HG03457 (cell line): Measurements from ENCODE around the gene TNFRSF6B.

ENCODE experiments used
- ATAC-seq: cut with Tn5 transposase; IDR thresholded peaks from one replicate; pipeline ENCODE4 v1.9.1; 2021; ENCODE audit warnings: moderate number of reproducible peaks; ENCODE audit not compliant: unreplicated experiment

Gene TNFRSF6B

DNA sequence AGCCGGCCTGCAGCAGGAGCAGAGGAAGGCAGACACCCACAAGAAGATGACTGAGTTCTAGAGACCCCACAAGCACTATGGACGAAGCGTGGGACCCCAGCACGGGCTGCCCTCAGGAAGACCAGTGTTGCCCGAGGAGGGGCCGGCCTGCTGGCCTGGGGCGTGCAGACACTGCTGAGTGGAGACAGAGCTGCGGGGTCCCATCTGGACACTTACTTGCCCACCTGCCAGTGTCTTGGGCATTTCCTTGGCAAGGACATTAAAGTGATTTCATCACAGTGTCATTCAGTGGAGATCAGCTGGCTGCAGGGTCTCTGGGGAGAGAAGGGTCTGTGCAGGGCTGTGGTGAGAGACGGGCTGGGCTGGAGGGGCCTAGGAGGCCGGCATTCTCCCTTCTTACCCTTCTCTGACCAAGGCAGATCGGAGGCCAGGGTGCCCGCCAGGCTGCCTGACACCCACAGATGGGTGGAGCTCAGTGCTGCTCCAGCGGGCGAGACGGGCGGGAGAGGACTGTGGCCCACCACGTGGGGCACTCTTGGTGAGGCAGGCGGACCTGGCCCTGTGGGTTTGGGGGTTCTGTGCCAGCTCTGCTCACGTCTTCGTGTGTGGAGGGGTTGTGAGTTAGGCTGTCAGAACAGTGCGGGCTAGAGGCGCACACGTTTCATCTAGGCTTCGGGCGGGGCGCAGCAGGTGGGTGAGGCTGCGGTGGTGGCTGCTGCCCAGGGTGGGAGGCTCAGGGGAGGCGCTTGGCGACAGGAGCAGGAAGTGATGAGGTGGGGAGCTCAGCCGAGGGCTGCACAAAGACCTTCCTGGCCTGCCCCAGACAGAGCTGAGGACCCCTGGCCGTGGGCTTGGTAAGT, 39.6 kb downstream of the TNFRSF6B start, which contains the start of gene LIME1:
LIME1 (plus strand) TSS at position 806 of the 860 bp plus-strand sequence. CDS start 886 bp downstream, outside the sequence.
- no peak for ATAC-seq

DNA sequence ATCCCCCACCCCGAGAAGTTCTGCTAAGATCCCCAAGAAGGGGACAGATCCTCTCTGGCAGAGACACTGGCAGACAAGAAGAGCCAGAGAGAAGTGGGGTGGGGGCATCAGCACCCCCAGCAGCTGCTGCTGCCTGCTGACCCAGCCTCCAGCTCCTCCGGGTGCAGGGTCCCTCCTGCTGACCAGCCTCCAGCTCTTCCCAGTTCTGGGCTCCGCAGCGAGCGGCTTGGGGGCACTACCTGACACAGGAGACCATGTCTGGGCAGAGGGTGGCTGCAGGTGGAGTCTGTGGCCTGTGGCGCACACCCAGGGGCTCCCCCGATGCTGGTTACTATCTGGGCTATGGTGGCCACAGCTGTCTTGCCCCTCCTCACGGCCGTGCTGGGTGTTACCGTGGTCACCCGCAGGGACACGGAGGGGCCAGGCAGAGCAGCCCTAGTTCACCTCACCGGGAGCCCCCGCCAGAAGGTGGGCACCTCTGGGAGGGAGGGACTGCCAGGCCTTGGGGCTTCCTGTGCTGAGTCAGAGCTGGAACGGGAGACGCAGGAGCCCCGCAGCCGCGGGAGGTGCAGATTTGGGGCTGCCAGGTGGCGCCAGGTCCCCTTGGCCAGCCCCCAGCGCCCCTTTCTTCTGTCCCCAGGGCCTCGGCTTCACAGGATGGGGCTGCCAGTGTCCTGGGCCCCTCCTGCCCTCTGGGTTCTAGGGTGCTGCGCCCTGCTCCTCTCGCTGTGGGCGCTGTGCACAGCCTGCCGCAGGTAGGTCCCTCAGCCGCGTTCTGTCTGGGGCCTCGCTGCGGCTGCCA, 40.6 kb downstream of the TNFRSF6B start:
- no peak for ATAC-seq

DNA sequence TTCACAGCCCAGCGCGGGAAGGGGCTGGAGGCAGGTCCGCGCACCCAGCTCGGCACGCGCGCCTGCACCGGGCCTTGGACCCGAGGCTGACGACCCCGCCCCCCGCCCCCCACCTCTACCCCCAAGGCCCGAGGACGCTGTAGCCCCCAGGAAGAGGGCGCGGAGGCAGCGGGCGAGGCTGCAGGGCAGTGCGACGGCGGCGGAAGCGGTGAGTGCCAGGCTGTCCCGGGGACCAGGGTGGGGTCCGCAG, 41.2 kb downstream of the TNFRSF6B start:
- no peak for ATAC-seq

DNA sequence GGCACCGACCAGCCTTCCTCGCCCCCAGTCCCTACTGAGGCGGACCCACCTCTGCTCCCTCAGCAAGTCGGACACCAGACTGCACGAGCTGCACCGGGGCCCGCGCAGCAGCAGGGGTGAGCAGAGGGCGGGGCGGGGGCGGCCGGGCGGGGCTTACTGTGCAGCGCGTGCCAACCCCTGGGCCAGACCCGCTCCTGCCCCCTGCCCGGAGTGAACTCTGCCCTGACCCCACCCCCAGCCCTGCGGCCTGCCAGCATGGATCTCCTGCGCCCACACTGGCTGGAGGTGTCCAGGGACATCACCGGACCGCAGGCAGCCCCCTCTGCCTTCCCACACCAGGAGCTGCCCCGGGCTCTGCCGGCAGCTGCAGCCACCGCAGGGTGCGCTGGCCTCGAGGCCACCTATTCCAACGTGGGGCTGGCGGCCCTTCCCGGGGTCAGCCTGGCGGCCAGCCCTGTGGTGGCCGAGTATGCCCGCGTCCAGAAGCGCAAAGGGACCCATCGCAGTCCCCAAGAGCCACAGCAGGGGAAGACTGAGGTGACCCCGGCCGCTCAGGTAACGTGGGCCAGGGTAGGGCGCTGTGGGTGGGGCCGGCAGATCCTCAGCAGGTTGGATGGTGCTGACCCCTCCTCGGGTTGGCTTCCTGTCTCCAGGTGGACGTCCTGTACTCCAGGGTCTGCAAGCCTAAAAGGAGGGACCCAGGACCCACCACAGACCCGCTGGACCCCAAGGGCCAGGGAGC, 41.7 kb downstream of the TNFRSF6B start:
- ATAC-seq = no peak

DNA sequence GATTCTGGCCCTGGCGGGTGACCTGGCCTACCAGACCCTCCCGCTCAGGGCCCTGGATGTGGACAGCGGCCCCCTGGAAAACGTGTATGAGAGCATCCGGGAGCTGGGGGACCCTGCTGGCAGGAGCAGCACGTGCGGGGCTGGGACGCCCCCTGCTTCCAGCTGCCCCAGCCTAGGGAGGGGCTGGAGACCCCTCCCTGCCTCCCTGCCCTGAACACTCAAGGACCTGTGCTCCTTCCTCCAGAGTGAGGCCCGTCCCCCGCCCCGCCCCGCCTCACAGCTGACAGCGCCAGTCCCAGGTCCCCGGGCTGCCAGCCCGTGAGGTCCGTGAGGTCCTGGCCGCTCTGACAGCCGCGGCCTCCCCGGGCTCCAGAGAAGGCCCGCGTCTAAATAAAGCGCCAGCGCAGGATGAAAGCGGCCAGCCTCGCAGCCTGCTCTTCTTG, 42.3 kb downstream of the TNFRSF6B start:
- ATAC-seq = no peak

DNA sequence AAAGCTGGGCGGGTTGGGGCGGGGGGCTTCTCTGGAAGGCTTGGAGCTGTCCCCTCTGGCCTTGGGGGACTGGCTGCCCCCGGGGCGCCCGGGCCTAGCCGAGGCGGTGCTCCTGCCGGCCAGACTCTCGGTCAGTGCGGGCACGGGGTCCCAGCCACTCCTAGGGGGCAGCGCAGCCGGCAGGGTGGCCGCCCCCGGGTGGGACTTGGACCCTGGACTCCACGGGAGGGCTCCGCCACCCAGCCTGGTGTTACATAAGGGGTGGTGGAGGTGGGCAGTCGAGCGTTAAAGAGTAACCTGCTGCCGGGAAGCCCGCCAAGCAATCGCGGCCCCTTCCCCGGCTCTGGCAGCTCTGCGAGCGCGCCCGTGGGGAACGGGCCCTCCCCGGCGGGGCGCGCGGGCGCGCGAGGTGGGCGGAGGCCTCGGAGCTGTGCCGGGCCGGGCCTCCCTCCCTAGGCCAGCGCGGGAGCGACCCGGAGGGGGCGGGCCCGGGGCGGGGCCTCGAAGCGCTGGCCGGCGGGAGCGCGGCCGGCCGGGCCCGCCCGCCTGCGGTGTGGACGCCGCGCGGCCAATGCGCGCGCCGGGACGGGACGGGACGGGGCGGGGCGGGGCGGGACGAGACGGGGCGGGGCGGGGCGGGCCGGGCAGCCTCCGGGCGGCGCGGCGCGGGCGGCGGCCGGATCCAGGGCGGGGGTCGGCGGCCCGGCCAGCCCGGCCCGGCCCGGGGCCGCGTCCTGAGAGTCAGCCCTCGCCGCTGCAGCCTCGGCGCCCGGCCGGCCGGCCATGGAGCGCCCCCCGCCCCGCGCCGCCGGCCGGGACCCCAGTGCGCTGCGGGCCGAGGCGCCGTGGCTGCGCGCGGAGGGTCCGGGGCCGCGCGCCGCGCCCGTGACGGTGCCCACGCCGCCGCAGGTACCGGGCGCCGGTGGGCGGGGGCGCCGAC, 42.9 kb downstream of the TNFRSF6B start, which contains the start of gene SLC2A4RG:
SLC2A4RG (plus strand) TSS at position 647 of the 940 bp plus-strand sequence; CDS start at position 784, 137 bp downstream.
- ATAC-seq = no peak

DNA sequence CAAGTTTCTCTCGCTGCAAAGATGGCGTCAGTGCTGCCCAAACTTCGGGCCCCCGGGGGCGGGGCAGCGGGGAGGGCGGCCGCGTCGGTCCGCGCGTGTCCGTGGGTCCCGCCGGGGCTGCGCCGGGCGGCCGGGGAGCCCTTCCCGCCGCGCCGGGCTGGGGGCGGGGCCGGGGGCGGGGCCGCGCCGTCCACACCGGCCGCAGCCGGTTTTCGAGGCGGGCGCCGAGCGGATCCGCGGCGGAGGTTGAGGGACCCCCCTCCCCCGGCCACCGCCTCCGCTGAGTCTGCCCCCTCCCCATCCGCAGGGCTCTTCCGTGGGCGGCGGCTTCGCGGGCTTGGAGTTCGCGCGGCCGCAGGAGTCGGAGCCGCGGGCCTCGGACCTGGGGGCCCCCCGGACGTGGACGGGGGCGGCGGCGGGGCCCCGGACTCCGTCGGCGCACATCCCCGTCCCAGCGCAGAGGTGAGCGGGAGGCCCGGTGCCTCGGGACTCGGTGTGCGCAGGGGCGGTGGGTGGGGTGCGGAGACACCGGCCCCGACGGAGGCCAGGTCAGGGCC, 43.7 kb downstream of the TNFRSF6B start:
- no peak for ATAC-seq

DNA sequence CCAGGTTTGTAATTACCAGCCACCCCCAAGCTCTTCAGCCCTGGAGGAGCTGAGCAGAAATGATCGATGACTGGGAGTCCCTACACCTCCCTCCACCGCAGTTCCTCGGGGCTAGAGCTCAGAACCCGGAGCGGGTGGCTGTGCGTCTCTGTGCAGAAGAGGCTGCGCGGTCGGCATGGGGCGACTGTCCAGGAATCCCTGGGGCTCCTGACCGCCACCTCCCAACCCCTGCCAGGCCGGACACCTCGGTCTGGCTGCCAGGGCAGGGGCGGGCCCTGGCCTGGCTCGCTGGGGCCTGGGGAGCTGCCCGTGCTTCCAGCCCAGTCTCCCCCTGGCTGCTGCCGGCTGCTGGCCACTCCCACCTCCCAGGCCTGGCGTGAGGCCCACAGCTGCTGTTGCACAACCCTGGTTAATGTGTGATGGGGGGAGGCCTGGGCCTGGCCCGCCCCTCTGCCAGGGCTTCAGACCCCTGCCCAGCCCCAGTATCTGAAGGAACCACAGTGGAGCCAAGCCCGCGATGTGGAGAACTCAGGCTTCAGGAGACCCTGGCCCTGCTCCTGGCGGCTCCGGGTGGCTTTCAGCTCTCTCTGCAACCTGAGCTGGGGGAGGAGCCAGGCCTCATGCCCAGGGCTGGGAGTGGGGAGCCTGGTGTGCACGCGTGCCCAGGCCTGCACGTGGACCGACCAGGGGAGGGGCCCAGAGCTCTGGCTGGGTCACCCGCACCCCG, 44.3 kb downstream of the TNFRSF6B start:
- no peak for ATAC-seq

DNA sequence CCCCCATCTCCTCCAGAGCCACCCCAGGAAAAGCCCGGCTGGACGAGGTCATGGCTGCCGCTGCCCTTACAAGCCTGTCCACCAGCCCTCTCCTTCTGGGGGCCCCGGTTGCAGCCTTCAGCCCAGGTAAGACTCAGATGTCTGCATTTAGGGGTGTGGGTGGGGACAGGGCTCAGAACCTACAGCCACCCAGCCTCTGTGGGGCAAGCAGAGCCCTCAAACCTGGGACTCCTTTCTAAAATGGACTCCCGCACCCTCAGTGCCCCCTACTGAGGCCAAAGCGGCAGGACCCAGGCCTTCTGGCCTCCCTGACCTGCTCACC, 44.9 kb downstream of the TNFRSF6B start:
- ATAC-seq = no peak

DNA sequence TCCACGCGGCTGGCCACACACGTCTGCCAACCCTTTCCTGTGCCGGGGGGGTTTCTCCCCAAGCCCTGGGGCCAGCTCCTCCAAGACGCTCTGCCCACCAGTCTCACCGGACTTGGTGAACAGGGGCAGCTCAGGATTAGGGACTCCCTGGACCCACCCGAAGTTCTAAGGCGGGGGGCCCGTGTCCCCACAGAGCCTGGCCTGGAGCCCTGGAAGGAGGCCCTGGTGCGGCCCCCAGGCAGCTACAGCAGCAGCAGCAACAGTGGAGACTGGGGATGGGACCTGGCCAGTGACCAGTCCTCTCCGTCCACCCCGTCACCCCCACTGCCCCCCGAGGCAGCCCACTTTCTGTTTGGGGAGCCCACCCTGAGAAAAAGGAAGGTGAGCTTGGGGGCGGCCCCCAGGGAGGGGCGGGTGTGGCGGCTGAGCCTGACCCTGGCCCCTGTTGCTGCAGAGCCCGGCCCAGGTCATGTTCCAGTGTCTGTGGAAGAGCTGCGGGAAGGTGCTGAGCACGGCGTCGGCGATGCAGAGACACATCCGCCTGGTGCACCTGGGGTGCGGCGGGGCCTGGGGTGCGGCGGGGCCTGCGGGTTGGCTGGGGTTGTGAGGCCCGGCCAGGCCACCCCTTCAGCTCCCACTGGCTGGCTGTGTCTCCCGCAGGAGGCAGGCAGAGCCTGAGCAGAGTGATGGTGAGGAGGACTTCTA, 45.4 kb downstream of the TNFRSF6B start:
- ATAC-seq = no peak

DNA sequence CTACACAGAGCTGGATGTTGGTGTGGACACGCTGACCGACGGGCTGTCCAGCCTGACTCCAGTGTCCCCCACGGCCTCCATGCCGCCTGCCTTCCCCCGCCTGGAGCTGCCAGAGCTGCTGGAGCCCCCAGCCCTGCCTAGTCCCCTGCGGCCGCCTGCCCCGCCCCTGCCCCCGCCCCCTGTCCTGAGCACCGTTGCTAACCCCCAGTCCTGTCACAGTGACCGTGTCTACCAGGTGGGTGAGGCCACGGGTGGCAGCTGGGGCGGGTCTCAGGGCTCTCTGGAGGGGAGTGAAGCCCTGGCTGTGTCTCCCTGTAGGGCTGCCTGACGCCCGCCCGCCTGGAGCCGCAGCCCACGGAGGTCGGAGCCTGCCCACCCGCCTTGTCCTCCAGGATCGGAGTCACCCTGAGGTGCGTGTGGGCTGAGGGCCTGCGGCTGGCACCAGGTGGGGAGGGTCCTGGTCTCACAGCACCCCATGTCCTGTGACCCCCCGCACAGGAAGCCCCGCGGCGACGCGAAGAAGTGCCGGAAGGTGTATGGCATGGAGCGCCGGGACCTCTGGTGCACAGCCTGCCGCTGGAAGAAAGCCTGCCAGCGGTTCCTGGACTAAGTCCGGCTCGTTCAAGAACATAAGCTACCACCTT, 46.1 kb downstream of the TNFRSF6B start:
- ATAC-seq = no peak

DNA sequence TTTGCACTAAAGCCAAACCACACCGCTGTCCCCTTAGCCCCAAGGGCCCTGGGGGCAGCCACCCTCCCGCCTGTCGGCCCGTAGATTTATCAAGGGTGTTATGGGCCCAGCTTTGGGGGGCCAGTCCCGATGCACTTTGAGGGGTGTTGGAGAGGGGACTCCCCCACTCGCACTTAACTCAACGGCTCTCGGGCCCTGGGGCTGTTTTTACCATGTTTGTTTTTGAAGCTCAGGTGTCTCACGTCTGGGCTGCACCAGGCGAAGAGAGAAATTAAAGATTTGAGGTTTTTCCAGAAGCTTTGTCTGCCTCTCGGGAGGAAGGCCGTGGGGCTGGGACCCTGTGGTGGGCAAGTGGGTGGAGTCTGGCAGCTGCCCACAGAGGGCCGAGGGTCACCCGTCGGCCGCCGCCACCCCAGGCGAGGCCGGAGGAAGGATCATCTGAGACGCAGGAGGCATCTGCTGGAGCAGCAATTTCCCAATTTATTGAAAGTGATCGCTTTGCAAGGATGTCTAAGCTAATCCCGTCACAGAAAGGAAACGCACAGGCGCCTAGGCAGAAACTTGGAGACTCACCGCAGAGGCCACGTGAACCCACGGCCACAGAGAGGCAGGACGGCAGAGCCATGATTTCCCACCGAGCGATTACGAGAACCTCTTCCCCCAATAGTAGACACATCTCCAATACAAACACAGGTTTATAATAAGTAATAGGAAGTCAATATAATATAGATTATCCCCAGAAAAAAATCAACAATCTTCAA, 46.9 kb downstream of the TNFRSF6B start:
- no peak for ATAC-seq

DNA sequence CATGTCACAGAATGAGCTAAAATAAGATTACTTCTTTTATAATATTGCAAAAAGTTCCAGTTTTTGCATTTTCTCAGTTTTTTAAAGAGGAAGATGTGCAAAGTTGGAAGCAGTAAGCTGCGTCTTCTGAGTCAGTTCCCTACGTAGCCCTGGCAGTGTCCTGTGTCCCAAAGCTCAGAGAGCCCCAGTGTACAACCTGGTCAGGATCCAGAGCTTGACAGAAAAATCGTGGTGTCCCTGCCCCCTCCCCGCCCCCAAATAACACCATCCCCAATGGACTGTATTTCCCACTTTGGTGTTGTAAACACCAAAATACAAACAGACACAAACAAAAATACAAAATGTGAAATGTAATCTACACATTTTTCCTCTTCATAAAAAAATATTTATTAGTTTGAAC, 47.7 kb downstream of the TNFRSF6B start:
- ATAC-seq = no peak

DNA sequence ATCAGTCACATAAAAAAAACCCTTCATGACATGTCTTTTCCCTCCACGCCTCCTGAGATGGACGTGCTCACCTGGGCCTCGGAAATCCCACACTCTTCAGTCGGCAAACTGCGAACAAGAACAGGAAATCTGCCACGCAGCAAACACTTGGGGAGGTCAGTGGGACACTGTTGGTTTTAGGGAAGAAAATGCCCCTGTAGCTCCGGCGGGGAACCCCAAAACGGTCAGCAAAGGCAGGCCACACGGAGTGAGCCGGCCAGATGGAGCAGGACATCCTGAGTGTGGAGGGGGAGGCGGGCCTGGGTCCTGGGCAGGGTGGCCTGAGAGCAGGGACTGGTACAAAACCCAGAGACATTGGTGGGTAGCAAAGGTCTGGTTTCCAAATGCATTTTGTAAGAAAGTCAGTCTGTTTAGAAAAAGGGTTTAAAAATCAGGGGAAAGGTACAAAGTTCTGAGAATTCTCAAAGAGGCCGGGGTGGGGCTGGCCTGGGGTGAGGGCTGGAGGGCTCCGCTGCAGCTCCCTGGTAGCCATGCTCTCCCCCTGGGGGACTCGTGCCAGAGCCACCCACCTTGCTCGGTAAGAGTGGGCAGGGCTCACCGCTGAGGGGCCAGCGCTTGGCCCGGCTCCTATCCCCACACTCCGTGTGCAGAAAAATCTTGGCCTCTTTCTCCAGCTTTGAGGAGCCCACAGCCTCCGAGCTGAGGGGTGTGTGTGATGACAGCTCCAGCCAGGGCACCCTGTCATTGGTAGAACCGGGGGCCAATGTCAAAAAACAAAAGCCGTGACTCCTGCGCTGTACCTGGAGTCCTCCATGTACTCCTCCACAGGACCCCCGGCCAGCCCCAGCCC, 48.3 kb downstream of the TNFRSF6B start:
- no peak for ATAC-seq

DNA sequence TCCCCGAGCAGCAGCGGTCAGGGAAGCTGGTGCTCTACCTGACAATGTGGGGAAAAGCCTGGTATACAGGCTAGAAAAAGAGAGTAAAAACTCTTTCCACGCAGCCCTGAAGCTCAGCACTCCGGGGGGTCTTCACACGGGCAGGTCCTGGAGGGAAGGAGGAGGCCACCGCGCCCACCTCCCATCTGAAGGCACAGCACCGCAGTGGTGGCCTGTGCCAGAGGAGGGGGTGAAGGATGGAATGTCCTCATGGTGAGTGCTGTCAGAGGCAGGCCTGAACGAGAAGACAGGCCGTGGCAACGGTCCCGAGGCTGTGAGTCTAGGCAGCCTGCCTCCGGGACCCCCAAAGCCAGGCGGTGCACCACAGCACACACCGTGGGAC, 49.0 kb downstream of the TNFRSF6B start:
- no peak for ATAC-seq

DNA sequence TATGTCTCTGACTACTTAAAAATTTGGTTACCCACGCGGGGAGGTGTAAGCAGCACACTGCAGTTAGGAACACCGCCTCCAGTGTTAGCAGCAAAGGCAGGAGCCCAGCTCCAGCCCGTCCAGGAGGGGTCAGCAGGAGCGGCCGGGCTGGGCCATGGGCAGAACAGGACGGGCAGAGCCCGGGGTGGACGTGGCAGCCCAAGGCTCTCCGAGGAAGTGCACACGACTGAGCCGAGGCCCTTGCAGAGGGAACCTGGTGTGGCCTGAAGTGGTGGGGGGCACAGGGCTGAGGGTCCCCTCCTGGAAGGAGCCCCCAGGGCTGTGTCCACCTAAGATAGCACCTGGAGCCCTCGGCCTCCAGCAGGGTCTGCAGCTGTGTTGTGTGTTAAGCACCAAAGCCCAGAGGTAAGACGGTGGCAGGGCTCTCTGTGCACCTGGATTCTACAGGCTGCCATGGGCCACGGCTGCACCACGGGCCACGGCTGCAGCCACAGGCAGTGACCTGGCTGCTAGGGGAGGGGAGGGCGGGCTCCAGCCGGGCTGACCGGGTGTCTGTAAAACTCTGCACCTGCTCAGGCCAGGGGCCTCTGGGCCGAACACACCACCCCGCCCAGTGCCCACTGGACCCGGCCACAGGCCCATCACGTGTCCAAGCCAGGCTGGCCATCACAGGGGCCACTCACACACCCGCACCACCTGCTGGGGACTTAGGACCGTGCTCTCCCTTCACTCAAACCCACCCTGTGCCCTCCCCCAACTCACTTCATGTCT, 49.7 kb downstream of the TNFRSF6B start:
- ATAC-seq = no peak
